Brain microvascular endothelial cell (primary cell): ENCODE measurements around the gene RXFP2.

Experiments
- DNase-seq: peaks from one replicate; pipeline ENCODE4 v3.0.0-alpha.2; 2020
- H3K27ac ChIP-seq: fragments of 250-450 bp; sonication (Bioruptor Pico); 2 replicates; pipeline ENCODE4 v1.5.1; 2020; ENCODE audit warnings: mild to moderate bottlenecking, moderate library complexity
- H3K27me3 ChIP-seq: fragments of 250-450 bp; sonication (Bioruptor Pico); replicated peaks from 2 replicates; pipeline ENCODE4 v1.5.1; 2020; ENCODE audit warnings: mild to moderate bottlenecking
- H3K36me3 ChIP-seq: fragments of 250-450 bp; sonication (Bioruptor Pico); replicated peaks from 2 replicates; pipeline ENCODE4 v1.5.1; 2020; ENCODE audit warnings: mild to moderate bottlenecking
- H3K4me3 ChIP-seq: 2 replicates; pipeline ENCODE4 v1.5.1; 2011; ENCODE audit warnings: low read depth, mild to moderate bottlenecking, control low read depth, low read length, moderate library complexity
- CTCF ChIP-seq: IDR thresholded peaks from 2 replicates; pipeline ENCODE4 v1.5.1; 2011; ENCODE audit warnings: low read depth, mild to moderate bottlenecking, moderate library complexity, low read length, control low read depth, inconsistent platforms; ENCODE audit errors: missing control alignments
- in situ Hi-C: cut with HindIII; loops from 2 replicates; pipeline ENCODE4 v1.10.0; 2017; ENCODE audit warnings: low sequenced_read_pairs, low pct_ligation_motif_present

Gene RXFP2

GRCh38 chr13:31775686-31776085 lies 36.4 kb downstream of the RXFP2 start:
- Histone ChIP-seq H3K27me3 (no peaks in the 10 kb centered on the region), H3K4me3 (no peak overlapping the region), H3K27ac (no peak overlapping the region), H3K36me3 (no peaks in the 10 kb centered on the region)
- in situ Hi-C loops: no loop called here
- peak; percentile 22 for DNase-seq
- TF ChIP-seq CTCF: no peak

- Histone ChIP-seq H3K27ac (no peak overlapping the region), H3K27me3 (no peaks in the 10 kb centered on the region), H3K36me3 (no peaks in the 10 kb centered on the region), H3K4me3 (no peak overlapping the region)
- in situ Hi-C loops: no loop called here
- no peak for TF ChIP-seq CTCF
- no peak for DNase-seq
These were observed 41.7 kb downstream of the RXFP2 start for GRCh38 chr13:31781064-31781463.

GRCh38 chr13:31786011-31786410 lies 46.7 kb downstream of the RXFP2 start:
- Histone ChIP-seq H3K4me3 (no peak overlapping the region), H3K36me3 (no peaks in the 10 kb centered on the region), H3K27me3 (no peaks in the 10 kb centered on the region), H3K27ac (no peak overlapping the region)
- no peak for DNase-seq
- no peak for TF ChIP-seq CTCF
- in situ Hi-C loops: no loop called here

- Histone ChIP-seq H3K27ac (no peak overlapping the region), H3K27me3 (no peaks in the 10 kb centered on the region), H3K4me3 (no peak overlapping the region), H3K36me3 (no peaks in the 10 kb centered on the region)
- no peak for DNase-seq
- no peak for TF ChIP-seq CTCF
- in situ Hi-C loops: no loop called here
These were observed 51.7 kb downstream of the RXFP2 start for GRCh38 chr13:31790992-31791391.

- no peaks in the 10 kb centered on the region for H3K36me3 ChIP-seq
- in situ Hi-C loops: no loop called here
- no peak overlapping the region for H3K4me3 ChIP-seq
- DNase-seq: no peak
- TF ChIP-seq CTCF: no peak
- no peaks in the 10 kb centered on the region for H3K27me3 ChIP-seq
- H3K27ac ChIP-seq: no peak overlapping the region
These were observed 53.9 kb downstream of the RXFP2 start for GRCh38 chr13:31793246-31793645.

- H3K27ac ChIP-seq: no peak overlapping the region
- H3K27me3 ChIP-seq: no peaks in the 10 kb centered on the region
- no peak for DNase-seq
- no peaks in the 10 kb centered on the region for H3K36me3 ChIP-seq
- in situ Hi-C loops: no loop called here
- TF ChIP-seq CTCF: no peak
- H3K4me3 ChIP-seq: no peak overlapping the region
These were observed 55.1 kb downstream of the RXFP2 start for GRCh38 chr13:31794452-31794851.
